GM19023 (cell line): Measurements from ENCODE around the gene CCDC185.

ENCODE experiments used
- ATAC-seq: cut with Tn5 transposase; IDR thresholded peaks from one replicate; pipeline ENCODE4 v1.9.1; 2021; ENCODE audit warnings: mild to moderate bottlenecking, moderate library complexity; ENCODE audit not compliant: unreplicated experiment

CCDC185 gene

GRCh38 chr1:223393275-223394214 lies at the start of gene CCDC185:
TSS of gene CCDC185 (plus strand) at chr1:223393415. CDS start at chr1:223393476, 61 bp downstream.
- no peak for ATAC-seq

- no peak for ATAC-seq
Measured at GRCh38 chr1:223343692-223344091, 49.5 kb upstream of the CCDC185 start.

GRCh38 chr1:223344491-223344890 lies 48.7 kb upstream of the CCDC185 start:
- no peak for ATAC-seq

- ATAC-seq = no peak
Measured at GRCh38 chr1:223345720-223346119, 47.5 kb upstream of the CCDC185 start.

GRCh38 chr1:223346311-223346710 lies 46.9 kb upstream of the CCDC185 start:
- no peak for ATAC-seq

GRCh38 chr1:223347583-223347982 lies 45.6 kb upstream of the CCDC185 start:
- no peak for ATAC-seq

GRCh38 chr1:223348439-223348838 lies 44.8 kb upstream of the CCDC185 start:
- no peak for ATAC-seq

- ATAC-seq = no peak
Measured at GRCh38 chr1:223349241-223349640, 44.0 kb upstream of the CCDC185 start.

GRCh38 chr1:223350361-223350908 lies 42.8 kb upstream of the CCDC185 start:
- ATAC-seq = no peak

GRCh38 chr1:223352944-223353343 lies 40.3 kb upstream of the CCDC185 start:
- ATAC-seq = no peak

GRCh38 chr1:223353939-223354338 lies 39.3 kb upstream of the CCDC185 start:
- ATAC-seq = no peak

- no peak for ATAC-seq
Measured at GRCh38 chr1:223355699-223356098, 37.5 kb upstream of the CCDC185 start.

- ATAC-seq = no peak
Measured at GRCh38 chr1:223358826-223359225, 34.4 kb upstream of the CCDC185 start.

GRCh38 chr1:223363057-223363855 lies 30.0 kb upstream of the CCDC185 start:
- no peak for ATAC-seq

- ATAC-seq = peak; percentile 55
Measured at GRCh38 chr1:223363856-223364684, 29.1 kb upstream of the CCDC185 start, which contains the start of gene SUSD4. TSS of gene SUSD4 (minus strand) at chr1:223364176. CDS start at chr1:223363425, 751 bp downstream.

GRCh38 chr1:223364685-223365382 lies 28.4 kb upstream of the CCDC185 start:
- no peak for ATAC-seq

GRCh38 chr1:223374064-223374610 lies 19.1 kb upstream of the CCDC185 start:
- no peak for ATAC-seq

GRCh38 chr1:223378754-223379153 lies 14.5 kb upstream of the CCDC185 start:
- ATAC-seq = no peak

- ATAC-seq = no peak
Measured at GRCh38 chr1:223386013-223386412, 7.2 kb upstream of the CCDC185 start.

GRCh38 chr1:223390618-223391017 lies 2.6 kb upstream of the CCDC185 start:
- ATAC-seq = no peak
